GM15510 (cell line): ENCODE results near the gene FREM1.

Experiments used
- POLR2A ChIP-seq: IDR thresholded peaks from 3 replicates; pipeline ENCODE4 v1.6.1; 2011; ENCODE audit warnings: borderline replicate concordance; ENCODE audit not compliant: insufficient read length; ENCODE audit errors: extremely low read depth

The FREM1 gene

GRCh38 chr9:14899042-14899814 is 11.0 kb downstream of the FREM1 start:
- TF ChIP-seq POLR2A = no peak

GRCh38 chr9:14895806-14896205 is 14.4 kb downstream of the FREM1 start:
- no peak for TF ChIP-seq POLR2A

- TF ChIP-seq POLR2A = no peak
Observed at GRCh38 chr9:14893280-14893679, 16.9 kb downstream of the FREM1 start.

GRCh38 chr9:14891332-14891731 is 18.9 kb downstream of the FREM1 start:
- TF ChIP-seq POLR2A = no peak

GRCh38 chr9:14889451-14889850 is 20.8 kb downstream of the FREM1 start:
- no peak for TF ChIP-seq POLR2A

GRCh38 chr9:14888875-14889274 is 21.4 kb downstream of the FREM1 start:
- TF ChIP-seq POLR2A = no peak

- TF ChIP-seq POLR2A = no peak
Observed at GRCh38 chr9:14888272-14888671, 22.0 kb downstream of the FREM1 start.

- TF ChIP-seq POLR2A = no peak
Observed at GRCh38 chr9:14887149-14887548, 23.1 kb downstream of the FREM1 start.

GRCh38 chr9:14883310-14883944 is 26.8 kb downstream of the FREM1 start:
- TF ChIP-seq POLR2A = no peak

- no peak for TF ChIP-seq POLR2A
Observed at GRCh38 chr9:14882090-14882489, 28.1 kb downstream of the FREM1 start.

GRCh38 chr9:14881006-14881405 is 29.2 kb downstream of the FREM1 start:
- TF ChIP-seq POLR2A = no peak

- TF ChIP-seq POLR2A = no peak
Observed at GRCh38 chr9:14870090-14870489, 40.1 kb downstream of the FREM1 start.

GRCh38 chr9:14869671-14870070 is 40.6 kb downstream of the FREM1 start:
- TF ChIP-seq POLR2A = no peak

- TF ChIP-seq POLR2A = no peak
Observed at GRCh38 chr9:14868772-14869583, 41.2 kb downstream of the FREM1 start.

GRCh38 chr9:14868418-14868771 is 41.8 kb downstream of the FREM1 start:
- TF ChIP-seq POLR2A = no peak
